ENCODE results near the gene CELSR1. TPM values are rescaled to one million over a fixed set of nuclear protein-coding genes. Genes with fewer than 3 reads are reported as not detected.

CELSR1 gene
- total RNA-seq, 2 donors from 2014 or later: 24.2 to 38.2 TPM

GRCh38 chr22:46377525-46378425, 159.6 kb downstream of the CELSR1 start:
- Histone ChIP-seq H3K27me3 (replicated peaks; ENCODE audit: insufficient read depth) (no peaks in the 10 kb centered on the region), H3K9me3 (no peaks in the 10 kb centered on the region), H3K4me1 (replicated peaks) (peaks cover 21% of the 10 kb centered on the region), H3K36me3 (no peaks in the 10 kb centered on the region), H3K4me3 (no peak overlapping the region), H3K27ac (peak overlapping the region; percentile 46 to 61)
- DNase-seq (ENCODE audit: low spot score): no peak
- WGBS: 61% methylated on average over 27 of the region's 27 CpGs
- TF ChIP-seq POLR2AphosphoS5 (IDR thresholded peaks at IDR 0.05): no peak
- TF ChIP-seq, protein P1, sequence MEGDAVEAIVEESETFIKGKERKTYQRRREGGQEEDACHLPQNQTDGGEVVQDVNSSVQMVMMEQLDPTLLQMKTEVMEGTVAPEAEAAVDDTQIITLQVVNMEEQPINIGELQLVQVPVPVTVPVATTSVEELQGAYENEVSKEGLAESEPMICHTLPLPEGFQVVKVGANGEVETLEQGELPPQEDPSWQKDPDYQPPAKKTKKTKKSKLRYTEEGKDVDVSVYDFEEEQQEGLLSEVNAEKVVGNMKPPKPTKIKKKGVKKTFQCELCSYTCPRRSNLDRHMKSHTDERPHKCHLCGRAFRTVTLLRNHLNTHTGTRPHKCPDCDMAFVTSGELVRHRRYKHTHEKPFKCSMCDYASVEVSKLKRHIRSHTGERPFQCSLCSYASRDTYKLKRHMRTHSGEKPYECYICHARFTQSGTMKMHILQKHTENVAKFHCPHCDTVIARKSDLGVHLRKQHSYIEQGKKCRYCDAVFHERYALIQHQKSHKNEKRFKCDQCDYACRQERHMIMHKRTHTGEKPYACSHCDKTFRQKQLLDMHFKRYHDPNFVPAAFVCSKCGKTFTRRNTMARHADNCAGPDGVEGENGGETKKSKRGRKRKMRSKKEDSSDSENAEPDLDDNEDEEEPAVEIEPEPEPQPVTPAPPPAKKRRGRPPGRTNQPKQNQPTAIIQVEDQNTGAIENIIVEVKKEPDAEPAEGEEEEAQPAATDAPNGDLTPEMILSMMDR (IDR thresholded peaks at IDR 0.05): no peak
- peak; percentile 33 for TF ChIP-seq POLR2A (IDR thresholded peaks at IDR 0.05)
- intact Hi-C loops (cut with DNase I): no loop called here

GRCh38 chr22:46376908-46377524, 160.4 kb downstream of the CELSR1 start:
- H3K27me3 ChIP-seq (replicated peaks; ENCODE audit: insufficient read depth): no peaks in the 10 kb centered on the region
- peak overlapping the region; percentile 46 to 61 for H3K27ac ChIP-seq

GRCh38 chr22:46376111-46376510, 161.3 kb downstream of the CELSR1 start:
- DNase-seq (ENCODE audit: low spot score): no peak
- Histone ChIP-seq H3K27ac (peak overlapping the region; percentile 65 to 70), H3K9me3 (no peaks in the 10 kb centered on the region), H3K4me3 (no peak overlapping the region), H3K4me1 (replicated peaks) (peaks cover 21% of the 10 kb centered on the region), H3K36me3 (no peaks in the 10 kb centered on the region), H3K27me3 (replicated peaks; ENCODE audit: insufficient read depth) (no peaks in the 10 kb centered on the region)
- intact Hi-C loops (cut with DNase I): no loop called here
- WGBS: 94% methylated on average over 3 of the region's 3 CpGs
- TF ChIP-seq, protein P1 (IDR thresholded peaks at IDR 0.05): no peak
- TF ChIP-seq POLR2A (IDR thresholded peaks at IDR 0.05): no peak
- no peak for TF ChIP-seq POLR2AphosphoS5 (IDR thresholded peaks at IDR 0.05)

More at GRCh38 chr22:46376908-46377524, 160.4 kb downstream of the CELSR1 start:
- no peaks in the 10 kb centered on the region for H3K9me3 ChIP-seq
- DNase-seq (ENCODE audit: low spot score): no peak
- TF ChIP-seq POLR2A (IDR thresholded peaks at IDR 0.05) (no peak), POLR2AphosphoS5 (IDR thresholded peaks at IDR 0.05) (no peak)
- TF ChIP-seq, protein P1 (IDR thresholded peaks at IDR 0.05): no peak
- H3K4me3 ChIP-seq: no peak overlapping the region
- no peaks in the 10 kb centered on the region for H3K36me3 ChIP-seq
- peaks cover 21% of the 10 kb centered on the region for H3K4me1 ChIP-seq (replicated peaks)
- WGBS: 84% methylated on average over 19 of the region's 19 CpGs
- intact Hi-C loops (cut with DNase I): no loop called here

DNA sequence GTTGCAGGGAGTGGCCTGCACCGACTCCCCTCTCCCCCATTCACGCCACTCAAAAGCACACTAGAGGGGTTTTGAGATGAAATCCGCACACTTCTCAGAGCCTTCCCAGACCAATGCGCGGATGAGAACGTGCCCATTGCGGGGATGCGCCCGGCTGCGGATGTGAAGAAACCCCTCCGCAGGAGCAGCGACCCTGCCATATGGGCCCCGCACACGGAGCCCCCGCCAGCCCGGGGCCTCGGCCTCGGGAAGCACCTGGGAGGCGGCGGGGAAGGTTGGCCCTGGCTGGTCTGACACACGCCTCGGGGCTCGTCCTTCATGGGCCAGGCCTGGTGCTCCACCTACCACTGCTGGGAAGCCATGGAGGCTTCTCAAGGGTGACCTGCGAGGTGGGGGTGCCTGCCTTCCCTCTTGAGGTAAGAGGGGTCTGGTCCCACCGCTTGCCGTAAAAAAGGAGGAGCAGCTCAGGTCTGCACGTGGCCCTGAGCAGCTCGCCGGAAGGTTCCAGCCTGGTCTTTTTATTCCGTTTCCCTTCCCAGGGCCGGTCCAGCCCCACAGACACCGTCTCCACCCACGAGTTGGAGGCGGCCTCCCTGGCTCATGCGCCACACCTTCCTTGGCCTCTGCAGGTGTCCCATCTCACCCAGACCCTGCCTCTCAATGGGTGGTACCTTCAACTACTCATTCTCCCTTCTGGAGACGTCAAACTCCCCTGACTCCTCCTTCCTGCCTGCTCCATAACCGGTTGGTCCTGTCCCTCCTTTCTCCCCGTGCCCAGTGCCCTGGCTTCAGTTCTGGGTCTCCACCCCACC, 162.6 kb downstream of the CELSR1 start:
- Histone ChIP-seq H3K27ac (peak overlapping the region; percentile 70 to 77), H3K27me3 (replicated peaks; ENCODE audit: insufficient read depth) (no peaks in the 10 kb centered on the region), H3K36me3 (no peaks in the 10 kb centered on the region), H3K9me3 (no peaks in the 10 kb centered on the region), H3K4me3 (no peak overlapping the region), H3K4me1 (replicated peaks) (peaks cover 21% of the 10 kb centered on the region)
- TF ChIP-seq POLR2AphosphoS5 (IDR thresholded peaks at IDR 0.05) (peak; percentile 93), POLR2A (IDR thresholded peaks at IDR 0.05) (peak; percentile 66)
- TF ChIP-seq, protein P1 (IDR thresholded peaks at IDR 0.05): no peak
- DNase-seq (ENCODE audit: low spot score): peak; percentile 93
- intact Hi-C loops (cut with DNase I): no loop called here
- 61% methylated on average over 38 of the region's 38 CpGs for WGBS
